ENCODE results near the gene B4GALT7.
"Not testable (repeated sequence)": the region's sequence is repeated elsewhere in the genome, so short reads cannot be mapped to it uniquely, and the experiment has no call there.

B4GALT7 gene

GRCh38 chr5:177608243-177609075, 8.5 kb downstream of the B4GALT7 start:
- no peak for DNase-seq

DNA sequence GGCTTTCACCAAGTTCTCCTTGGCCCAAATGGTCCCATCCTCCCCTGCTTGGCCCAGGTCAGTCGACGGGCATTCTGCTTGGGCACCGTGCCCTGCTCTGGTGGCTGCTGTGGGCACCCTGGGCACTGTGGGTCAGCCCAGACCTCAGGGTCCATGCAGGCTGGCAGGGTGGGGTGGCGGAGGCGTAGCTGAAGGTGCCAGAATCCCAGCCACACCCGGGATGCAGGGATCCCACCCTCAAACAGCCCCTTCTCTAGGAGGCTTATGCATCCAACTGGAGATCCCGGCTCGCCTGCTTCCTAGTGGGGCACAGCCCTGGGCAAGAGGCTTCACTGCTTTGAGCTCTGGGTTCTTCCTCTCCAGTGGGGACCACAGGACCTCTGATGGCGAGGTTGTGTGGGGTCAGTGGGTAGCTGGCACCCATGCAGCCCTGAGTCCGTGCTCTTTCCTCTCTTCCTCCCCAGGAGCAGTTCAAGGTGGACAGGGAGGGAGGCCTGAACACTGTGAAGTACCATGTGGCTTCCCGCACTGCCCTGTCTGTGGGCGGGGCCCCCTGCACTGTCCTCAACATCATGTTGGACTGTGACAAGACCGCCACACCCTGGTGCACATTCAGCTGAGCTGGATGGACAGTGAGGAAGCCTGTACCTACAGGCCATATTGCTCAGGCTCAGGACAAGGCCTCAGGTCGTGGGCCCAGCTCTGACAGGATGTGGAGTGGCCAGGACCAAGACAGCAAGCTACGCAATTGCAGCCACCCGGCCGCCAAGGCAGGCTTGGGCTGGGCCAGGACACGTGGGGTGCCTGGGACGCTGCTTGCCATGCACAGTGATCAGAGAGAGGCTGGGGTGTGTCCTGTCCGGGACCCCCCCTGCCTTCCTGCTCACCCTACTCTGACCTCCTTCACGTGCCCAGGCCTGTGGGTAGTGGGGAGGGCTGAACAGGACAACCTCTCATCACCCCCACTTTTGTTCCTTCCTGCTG, 9.4 kb downstream of the B4GALT7 start:
- no peak for DNase-seq

DNA sequence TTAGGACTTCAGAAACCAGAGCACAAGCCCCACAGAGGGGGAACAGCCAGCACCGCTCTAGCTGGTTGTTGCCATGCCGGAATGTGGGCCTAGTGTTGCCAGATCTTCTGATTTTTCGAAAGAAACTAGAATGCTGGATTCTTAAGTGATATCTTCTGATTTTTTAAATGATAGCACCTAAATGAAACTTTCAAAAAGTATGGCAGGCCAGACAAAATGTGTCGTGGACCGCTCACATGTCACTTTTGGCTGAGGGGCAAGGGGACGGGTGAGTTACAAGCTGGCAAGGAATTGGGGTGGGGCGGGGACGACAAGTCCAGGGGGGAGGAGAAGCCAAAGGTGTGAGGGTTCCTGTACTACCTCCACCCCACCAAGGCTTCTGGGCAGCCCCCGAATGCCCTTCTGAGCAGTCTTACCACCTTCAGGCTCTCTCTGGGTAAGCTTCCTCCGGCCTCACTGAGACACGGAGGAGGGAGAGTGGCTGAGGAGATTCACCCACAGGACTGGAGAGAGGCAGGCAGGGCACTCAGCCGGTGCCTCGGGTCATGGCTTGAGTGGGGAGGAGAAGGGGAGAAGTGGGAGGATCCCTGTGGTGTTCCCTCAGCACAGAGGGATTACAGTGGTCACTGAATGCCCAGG, 10.3 kb downstream of the B4GALT7 start:
- no peak for DNase-seq

- DNase-seq = no peak
Observed at GRCh38 chr5:177610770-177611445, 11.0 kb downstream of the B4GALT7 start.

GRCh38 chr5:177611446-177612214, 11.7 kb downstream of the B4GALT7 start:
- no peak for DNase-seq

DNA sequence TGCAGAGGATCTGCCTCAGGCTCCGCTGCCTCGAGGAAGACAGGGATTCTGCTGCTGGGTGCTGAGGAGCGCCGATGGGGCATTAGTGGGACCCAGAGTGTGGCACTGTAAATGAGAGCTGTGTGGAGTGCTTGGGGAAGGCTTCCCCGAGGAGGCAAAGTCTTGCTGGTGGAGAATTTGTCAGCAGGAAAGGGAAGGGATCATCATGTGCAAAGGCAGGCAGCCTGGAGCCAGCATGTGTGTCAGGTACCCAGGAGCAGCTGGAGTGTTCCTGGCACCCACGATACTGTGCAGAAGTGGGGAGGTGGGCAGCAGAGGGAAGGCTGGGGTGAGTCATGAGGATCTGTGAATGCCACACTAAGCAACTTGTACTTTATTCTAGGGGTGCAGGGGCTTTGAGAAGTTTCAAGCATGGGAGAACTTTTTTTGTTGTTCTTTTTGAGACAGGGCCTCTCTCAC, 12.3 kb downstream of the B4GALT7 start:
- DNase-seq = peak in 1 of 51 donors; percentile 45

DNA sequence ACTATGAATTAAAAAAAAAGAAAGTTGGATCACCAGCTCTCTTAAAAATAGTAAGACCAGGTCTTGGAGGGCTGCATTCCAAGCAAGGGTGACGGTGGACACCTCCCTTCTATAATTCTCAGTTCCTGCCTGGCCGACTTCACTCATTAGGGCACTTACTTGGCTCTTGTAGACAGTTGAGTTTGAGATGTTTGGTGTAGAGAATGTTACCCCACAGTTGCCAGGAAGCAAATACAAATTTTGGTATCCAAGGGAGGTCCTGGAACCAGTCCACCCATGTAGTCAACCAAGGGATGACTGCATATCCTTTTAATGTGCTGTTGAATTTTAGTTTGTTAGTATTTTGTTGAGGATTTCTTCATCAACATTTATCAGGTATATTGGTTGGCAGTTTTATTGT, 20.6 kb downstream of the B4GALT7 start:
- no peak for DNase-seq

- not testable (repeated sequence) for DNase-seq
Observed at GRCh38 chr5:177624172-177624571, 24.2 kb downstream of the B4GALT7 start.

DNA sequence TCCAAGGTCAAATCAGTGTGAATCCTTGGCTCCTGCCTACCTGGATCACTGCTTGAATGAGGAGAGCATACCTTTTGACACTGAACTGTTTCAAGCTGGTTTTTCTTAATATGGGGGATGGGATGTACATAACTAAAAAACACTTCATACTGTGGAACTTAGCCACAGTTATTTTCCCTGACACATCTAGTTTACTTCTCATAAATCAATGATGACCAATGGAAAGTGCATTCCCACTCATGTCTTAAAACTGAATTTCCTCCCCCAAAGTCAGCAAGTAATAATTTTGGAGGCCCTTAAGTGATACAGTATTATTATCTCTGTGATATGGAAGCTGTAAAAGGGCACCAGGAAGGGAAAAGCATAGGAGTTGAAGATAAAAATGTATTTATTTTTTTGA, 30.3 kb downstream of the B4GALT7 start:
- DNase-seq = not testable (repeated sequence)

DNA sequence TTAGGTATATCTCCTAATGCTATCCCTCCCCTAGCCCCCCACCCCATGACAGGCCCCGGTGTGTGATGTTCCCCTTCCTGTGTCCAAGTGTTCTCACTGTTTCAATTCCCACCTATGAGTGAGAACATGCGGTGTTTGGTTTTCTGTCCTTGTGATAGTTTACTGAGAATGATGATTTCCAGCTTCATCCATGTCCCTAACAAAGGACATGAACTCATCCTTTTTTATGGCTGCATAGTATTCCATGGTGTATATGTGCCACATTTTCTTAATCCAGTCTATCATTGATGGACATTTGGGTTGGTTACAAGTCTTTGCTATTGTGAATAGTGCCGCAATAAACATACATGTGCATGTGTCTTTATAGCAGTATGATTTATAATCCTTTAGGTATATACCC, 35.0 kb downstream of the B4GALT7 start:
- DNase-seq = not testable (repeated sequence)

GRCh38 chr5:177645462-177645861, 45.5 kb downstream of the B4GALT7 start:
- DNase-seq = not testable (repeated sequence)

GRCh38 chr5:177651235-177651634, 51.3 kb downstream of the B4GALT7 start:
- DNase-seq = not testable (repeated sequence)

DNA sequence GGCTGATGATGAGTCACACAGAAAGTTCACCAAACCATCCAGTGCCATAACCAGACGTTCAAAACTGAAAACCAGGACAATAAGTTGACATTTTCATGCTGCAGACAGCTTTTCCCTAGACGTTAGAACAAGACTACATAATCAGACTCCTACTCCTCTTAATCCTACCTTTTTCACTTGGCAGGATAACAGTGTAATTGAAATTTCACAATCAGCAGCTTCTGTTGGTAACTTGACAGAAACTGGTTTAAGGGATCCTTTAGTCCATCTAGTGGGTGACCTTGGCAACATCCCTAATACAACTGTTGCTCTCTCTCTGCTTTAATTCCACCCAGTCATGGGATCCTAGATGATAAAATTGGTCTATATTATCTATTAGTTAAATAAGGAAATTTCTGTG, 57.9 kb downstream of the B4GALT7 start:
- DNase-seq = not testable (repeated sequence)

DNA sequence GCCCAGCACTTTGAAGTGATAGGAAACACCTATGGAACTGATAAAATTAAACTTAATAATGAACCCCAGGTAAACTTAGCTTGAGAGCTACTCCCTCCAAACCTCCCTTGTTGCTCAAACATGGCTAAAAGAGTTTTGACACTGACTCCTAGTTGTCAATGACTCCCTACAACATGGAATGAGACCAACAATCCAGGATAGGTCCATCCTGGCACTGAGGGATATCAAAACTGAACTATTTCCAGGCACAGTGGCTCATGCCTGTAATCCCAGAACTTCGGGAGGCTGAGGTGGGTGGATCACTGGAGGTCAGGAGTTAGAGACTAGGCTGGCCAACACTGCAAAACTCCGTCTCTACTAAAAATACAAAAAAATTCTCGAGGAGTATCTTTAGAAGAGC, 58.6 kb downstream of the B4GALT7 start:
- DNase-seq = not testable (repeated sequence)

Data from hypothalamus (tissue), 51 donors.